GM10266 (cell line): Measurements from ENCODE around the gene TNFSF8.

Experiments
- DNase-seq: peaks from one replicate; pipeline ENCODE4 v3.0.0; 2012; ENCODE audit errors: extremely low spot score
- TF ChIP-seq, protein P1 (sequence below): IDR thresholded peaks from 2 replicates; pipeline ENCODE4 v1.5.1; 2012; ENCODE audit warnings: mild to moderate bottlenecking, low read depth; ENCODE audit not compliant: control insufficient read depth, insufficient read depth; ENCODE audit errors: missing control alignments

The TNFSF8 gene

DNA sequence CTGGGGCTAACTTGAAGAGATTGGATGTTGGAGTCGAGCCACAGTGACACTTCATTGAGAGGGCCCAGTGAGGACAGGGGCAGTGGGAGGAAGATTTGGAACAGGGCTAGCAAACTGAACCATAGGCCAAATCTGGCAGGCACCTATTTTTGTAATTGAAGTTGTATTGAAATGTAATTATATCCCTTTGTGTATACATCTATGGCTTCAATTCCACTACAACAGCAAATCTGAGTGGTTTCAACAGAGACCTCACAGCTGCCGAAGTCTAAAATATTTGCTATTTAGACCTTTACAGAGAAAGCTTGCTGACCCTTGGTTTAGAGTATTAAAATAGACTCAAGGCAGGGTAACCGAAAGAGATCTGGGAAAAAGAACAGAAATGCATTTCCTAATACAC, 4.7 kb upstream of the TNFSF8 start:
- DNase-seq = no peak
- TF ChIP-seq, protein P1, sequence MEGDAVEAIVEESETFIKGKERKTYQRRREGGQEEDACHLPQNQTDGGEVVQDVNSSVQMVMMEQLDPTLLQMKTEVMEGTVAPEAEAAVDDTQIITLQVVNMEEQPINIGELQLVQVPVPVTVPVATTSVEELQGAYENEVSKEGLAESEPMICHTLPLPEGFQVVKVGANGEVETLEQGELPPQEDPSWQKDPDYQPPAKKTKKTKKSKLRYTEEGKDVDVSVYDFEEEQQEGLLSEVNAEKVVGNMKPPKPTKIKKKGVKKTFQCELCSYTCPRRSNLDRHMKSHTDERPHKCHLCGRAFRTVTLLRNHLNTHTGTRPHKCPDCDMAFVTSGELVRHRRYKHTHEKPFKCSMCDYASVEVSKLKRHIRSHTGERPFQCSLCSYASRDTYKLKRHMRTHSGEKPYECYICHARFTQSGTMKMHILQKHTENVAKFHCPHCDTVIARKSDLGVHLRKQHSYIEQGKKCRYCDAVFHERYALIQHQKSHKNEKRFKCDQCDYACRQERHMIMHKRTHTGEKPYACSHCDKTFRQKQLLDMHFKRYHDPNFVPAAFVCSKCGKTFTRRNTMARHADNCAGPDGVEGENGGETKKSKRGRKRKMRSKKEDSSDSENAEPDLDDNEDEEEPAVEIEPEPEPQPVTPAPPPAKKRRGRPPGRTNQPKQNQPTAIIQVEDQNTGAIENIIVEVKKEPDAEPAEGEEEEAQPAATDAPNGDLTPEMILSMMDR = no peak

DNA sequence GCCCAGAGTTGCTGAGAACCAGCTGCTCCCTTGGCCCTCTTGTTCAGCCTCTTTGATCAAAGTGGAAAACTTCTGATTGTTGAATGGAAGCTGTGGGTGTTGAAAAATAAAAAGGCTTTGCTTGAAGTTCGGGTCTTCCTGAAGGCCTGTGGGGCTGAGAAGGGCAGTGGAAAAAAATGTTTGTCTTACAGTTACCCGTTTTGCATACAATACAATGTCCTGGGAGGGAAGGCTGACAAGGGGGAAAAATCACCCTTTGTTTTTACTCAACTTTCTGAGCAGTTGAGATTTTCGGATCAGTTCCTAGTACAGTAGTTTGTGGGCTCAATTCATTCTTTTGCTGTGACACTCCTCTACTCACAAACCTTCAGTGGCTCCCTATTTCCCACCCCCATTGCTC, 2.1 kb upstream of the TNFSF8 start:
- DNase-seq = no peak
- TF ChIP-seq, protein P1 = no peak

DNA sequence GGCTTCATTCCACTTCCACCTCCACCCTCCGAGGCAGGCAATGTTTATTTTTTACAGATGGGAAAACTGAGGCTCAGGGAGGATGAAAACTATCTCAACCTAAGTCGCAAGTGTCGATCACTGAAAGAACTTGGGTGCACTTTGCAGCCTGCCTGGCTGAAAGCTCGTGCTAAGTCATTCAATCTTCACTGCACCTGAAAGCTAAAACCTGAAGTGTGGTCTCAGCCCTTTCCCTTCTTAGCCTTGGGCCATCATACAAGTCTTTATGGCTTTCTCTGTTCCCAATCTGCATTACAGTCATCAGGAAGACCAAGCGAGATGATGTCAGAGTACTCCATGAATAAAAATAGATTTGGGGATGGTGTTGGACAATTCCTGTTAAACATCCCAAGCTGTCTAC, 1.0 kb upstream of the TNFSF8 start:
- TF ChIP-seq, protein P1 = no peak
- DNase-seq = no peak

DNA sequence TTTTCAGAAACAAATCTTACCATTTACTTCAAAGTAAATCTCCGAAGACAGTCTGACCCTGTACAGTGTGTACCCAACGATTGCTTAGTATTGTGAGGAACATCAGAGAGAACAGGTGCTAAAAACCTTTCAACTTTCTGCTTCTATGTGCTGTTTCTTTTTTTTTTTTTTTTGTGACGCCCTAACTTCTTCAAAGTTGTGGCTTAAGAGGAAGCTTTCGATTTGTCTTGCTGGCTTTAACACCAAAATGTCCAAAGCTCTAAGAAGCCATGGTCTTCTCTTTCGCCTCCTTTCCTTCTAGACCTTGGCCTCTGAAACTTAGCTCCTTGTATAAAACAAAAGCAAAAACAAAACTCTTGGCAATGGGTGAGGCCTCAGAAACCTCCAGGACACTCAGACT, 1.2 kb downstream of the TNFSF8 start:
- no peak for DNase-seq
- TF ChIP-seq, protein P1 = no peak

DNA sequence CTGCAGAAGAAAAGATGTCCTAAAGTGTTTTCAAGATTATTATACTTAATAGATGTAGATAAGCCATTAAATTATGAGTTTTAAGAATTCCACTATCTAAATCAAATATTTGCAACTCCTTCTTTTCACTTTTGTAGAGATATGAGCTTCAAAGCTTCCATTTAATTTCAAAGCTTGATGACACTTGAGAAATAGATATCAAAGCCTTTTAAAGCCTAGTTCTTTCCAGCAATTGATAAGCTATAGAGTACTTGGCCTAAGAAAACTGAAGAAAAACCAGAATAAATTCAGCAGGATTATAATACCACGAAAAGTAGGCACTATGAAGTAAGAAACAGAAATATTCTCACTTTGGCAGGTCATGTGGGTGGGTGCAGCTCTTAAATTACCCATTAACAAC, 1.7 kb downstream of the TNFSF8 start:
- TF ChIP-seq, protein P1 = no peak
- DNase-seq = no peak

DNA sequence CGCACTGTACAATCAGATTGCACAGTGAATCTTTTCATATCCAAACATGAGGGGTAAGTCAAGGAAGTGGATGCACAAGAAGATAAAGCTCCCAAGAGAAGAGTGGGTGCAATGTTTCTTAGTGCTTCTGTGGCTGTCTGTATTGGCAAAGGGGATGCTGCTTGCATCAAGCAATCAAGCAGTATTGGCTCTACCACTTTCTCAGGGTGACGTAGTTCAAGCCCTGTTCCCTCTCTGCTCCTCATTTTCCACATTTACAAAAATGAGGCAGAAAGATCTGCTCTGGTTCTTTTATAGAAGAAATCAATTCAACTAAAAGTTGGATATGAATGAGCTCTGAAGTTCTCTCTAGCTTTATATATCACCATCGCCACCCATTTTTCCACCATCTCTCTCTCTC, 2.3 kb downstream of the TNFSF8 start:
- DNase-seq = no peak
- TF ChIP-seq, protein P1 = no peak

DNA sequence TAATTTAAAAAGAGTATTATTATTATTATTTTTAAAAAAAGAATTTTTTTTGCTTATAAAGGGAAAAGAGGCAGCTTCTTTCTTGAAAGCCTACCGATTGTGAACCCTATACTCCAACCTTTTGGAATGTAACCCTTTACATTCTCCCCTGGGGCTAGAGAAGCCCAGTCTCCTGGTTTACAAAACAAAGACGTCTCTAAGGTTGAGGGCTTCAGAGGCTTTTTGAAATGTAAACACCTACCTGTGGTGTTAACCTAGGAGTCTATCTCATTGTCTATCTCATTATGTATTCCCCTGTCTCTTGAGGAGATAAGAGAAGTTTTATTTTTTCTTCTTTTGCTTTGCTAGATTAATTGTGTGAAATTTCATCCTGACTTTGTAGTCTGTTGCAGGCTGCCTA, 4.7 kb downstream of the TNFSF8 start:
- no peak for DNase-seq
- TF ChIP-seq, protein P1 = no peak
